IMR-90 (cell line): ENCODE results near the gene TSEN34.
"Not testable (repeated sequence)": the region's sequence is repeated elsewhere in the genome, so short reads cannot be mapped to it uniquely, and the experiment has no call there.

Source experiments
- CTCF ChIP-seq: conservative IDR thresholded peaks from 2 replicates; pipeline ENCODE4 v1.5.1; 2012; ENCODE audit warnings: mild to moderate bottlenecking, low read depth, low read length, improper control_type of control experiment
- POLR2A ChIP-seq: IDR thresholded peaks from 2 replicates; pipeline ENCODE4 v1.6.1; 2012; ENCODE audit warnings: mild to moderate bottlenecking, low read depth, low read length
- SMC3 ChIP-seq: fragments of 150-350 bp; IDR thresholded peaks from 2 replicates; pipeline ENCODE4 v1.6.1; 2016; ENCODE audit warnings: low read depth, mild to moderate bottlenecking, antibody characterized with exemption, low read length, moderate library complexity

GRCh38 chr19:54240372-54241336, 49.5 kb downstream of the TSEN34 start:
- TF ChIP-seq POLR2A, SMC3, CTCF: not testable (repeated sequence)
